Endodermal cell (in vitro differentiated cells): Measurements from ENCODE around the gene CREB3L2. TPM values are rescaled to one million over a fixed set of nuclear protein-coding genes. Genes with fewer than 3 reads are reported as not detected.

Source experiments
- DNase-seq: peaks from one replicate; pipeline ENCODE4 v3.0.0-alpha.2; 2017
- H3K27ac ChIP-seq: 2 replicates; pipeline ENCODE4 v1.5.1; 2013; ENCODE audit warnings: mild to moderate bottlenecking, low read depth, low read length, moderate library complexity
- H3K27me3 ChIP-seq: 2 replicates; pipeline ENCODE4 v1.6.1; 2013; ENCODE audit warnings: mild to moderate bottlenecking, low read length, moderate library complexity; ENCODE audit not compliant: insufficient read depth, control insufficient read depth, poor library complexity, severe bottlenecking
- H3K36me3 ChIP-seq: 2 replicates; pipeline ENCODE4 v1.7.0; 2013; ENCODE audit warnings: mild to moderate bottlenecking, low read length, moderate library complexity; ENCODE audit not compliant: control insufficient read depth, insufficient read depth
- H3K4me1 ChIP-seq: one replicate; pipeline ENCODE4 v1.7.0; 2013; ENCODE audit warnings: low read length; ENCODE audit not compliant: control insufficient read depth, insufficient read depth
- H3K4me3 ChIP-seq: 2 replicates; pipeline ENCODE4 v1.5.1; 2013; ENCODE audit warnings: mild to moderate bottlenecking, low read length, moderate library complexity
- H3K9ac ChIP-seq: 2 replicates; pipeline ENCODE4 v1.6.1; 2013; ENCODE audit warnings: mild to moderate bottlenecking, low read length, moderate library complexity; ENCODE audit not compliant: poor library complexity, severe bottlenecking; ENCODE audit errors: extremely low read depth
- H3K9me3 ChIP-seq: 2 replicates; pipeline ENCODE4 v1.6.1; 2013; ENCODE audit warnings: mild to moderate bottlenecking, low read length, moderate library complexity; ENCODE audit not compliant: control insufficient read depth
- H3K27ac Mint-ChIP-seq: 2 replicates; pipeline ENCODE4 v1.8.0; 2020; ENCODE audit warnings: mixed read lengths
- H3K27me3 Mint-ChIP-seq: 2 replicates; pipeline ENCODE4 v1.8.0; 2021; ENCODE audit warnings: mild to moderate bottlenecking, mixed read lengths; ENCODE audit not compliant: insufficient read depth
- H3K36me3 Mint-ChIP-seq: 2 replicates; pipeline ENCODE4 v1.8.0; 2020; ENCODE audit warnings: low read depth, mixed read lengths
- H3K4me1 Mint-ChIP-seq: 2 replicates; pipeline ENCODE4 v1.8.0; 2020; ENCODE audit warnings: mixed read lengths
- H3K4me3 Mint-ChIP-seq: 2 replicates; pipeline ENCODE4 v1.8.0; 2020; ENCODE audit warnings: mild to moderate bottlenecking, moderate library complexity, mixed read lengths
- H3K9me3 Mint-ChIP-seq: 2 replicates; pipeline ENCODE4 v1.8.0; 2020; ENCODE audit warnings: mild to moderate bottlenecking, mixed read lengths
- CTCF ChIP-seq: fragments of 200-600 bp; sonication (generic); conservative IDR thresholded peaks from 2 replicates; pipeline ENCODE4 v1.5.0; 2021; ENCODE audit warnings: antibody characterized with exemption, mild to moderate bottlenecking
- WGBS, 2 experiments: methylation state at CpG; one replicate each; pipeline versions ENCODE4 v1.1.5 to v1.1.7; 2013; ENCODE audit warnings: missing lambda C conversion rate in 2 of 2, mixed read lengths in 1 of 2; ENCODE audit not compliant: insufficient coverage in 1 of 2, insufficient read length in 1 of 2; 5-methylcytosine and 5-hydroxymethylcytosine counted together
- total RNA-seq, 2 donors: library from RNA; stranded (reverse); fragmentation: NEBNext Ultra II Directional in 1 of 2; extraction: Animal tissue kit (Norgen Biotek cat#: 25700) in 1 of 2; gene quantifications; 2 replicates in 1 of 2; 3 replicates in 1 of 2; pipeline ENCODE4 v1.2.1, GENCODE V29; 2021

The CREB3L2 gene
- total RNA-seq, 2 donors from 2014 or later = 48.2 to 80.2 TPM

- no peak overlapping the region for H3K9ac ChIP-seq
These were observed 128.4 kb downstream of the CREB3L2 start for GRCh38 chr7:137873524-137873923.

DNA sequence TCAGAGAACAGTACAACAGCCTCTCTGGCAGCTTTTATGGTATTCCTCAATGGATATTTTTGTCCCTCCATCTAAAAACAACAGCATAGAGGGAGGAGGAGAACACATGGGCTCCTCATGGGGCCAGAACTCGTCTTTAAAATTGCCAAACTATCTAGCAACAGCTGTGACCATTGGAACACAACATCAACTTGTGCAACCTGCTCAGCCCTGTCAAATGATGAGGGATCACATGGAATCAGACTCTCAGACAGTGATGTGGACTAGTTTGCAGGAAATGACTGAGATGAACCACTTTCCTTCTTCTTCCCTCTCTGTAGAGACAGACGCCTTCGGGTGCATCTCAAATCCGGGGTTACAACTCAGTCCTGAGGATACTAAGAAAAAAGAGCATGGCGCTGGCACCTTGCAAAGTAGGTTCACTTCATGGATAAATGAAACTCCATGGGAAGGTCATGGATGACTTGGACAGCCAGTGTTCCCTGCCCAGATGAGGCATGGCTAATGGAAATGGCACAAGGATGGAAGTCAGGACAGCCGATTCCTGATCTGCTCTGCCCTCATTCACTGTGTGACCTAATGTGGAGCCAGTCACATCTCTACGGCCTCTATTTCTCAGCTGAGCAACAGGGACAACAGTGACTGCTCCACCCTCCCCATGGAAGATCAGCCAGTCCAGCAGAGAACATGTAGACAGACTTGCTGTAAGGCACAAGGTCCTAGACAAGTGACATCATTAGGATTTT is 130.5 kb downstream of the CREB3L2 start:
- no peaks in the 10 kb centered on the region for H3K27me3 ChIP-seq
- no peak for TF ChIP-seq CTCF
- peaks cover 72% of the 10 kb centered on the region for H3K36me3 ChIP-seq
- Mint-ChIP-seq H3K4me1 (no peaks in the 10 kb centered on the region), H3K27ac (no peak overlapping the region), H3K27me3 (no peaks in the 10 kb centered on the region), H3K4me3 (no peak overlapping the region), H3K9me3 (peaks cover under 1% of the 10 kb centered on the region), H3K36me3 (peaks cover 74% of the 10 kb centered on the region)
- H3K9ac ChIP-seq = no peak overlapping the region
- H3K27ac ChIP-seq = no peak overlapping the region
- DNase-seq = no peak
- peaks cover 18% of the 10 kb centered on the region for H3K9me3 ChIP-seq
- WGBS, 2 experiments = 93 to 95% methylated on average over 5 to 7 of the region's 7 CpGs
- no peaks in the 10 kb centered on the region for H3K4me1 ChIP-seq
- H3K4me3 ChIP-seq = no peak overlapping the region

More at GRCh38 chr7:137873524-137873923, 128.4 kb downstream of the CREB3L2 start:
- Mint-ChIP-seq H3K27ac (no peak overlapping the region), H3K27me3 (no peaks in the 10 kb centered on the region), H3K9me3 (no peaks in the 10 kb centered on the region), H3K4me1 (peaks cover 15% of the 10 kb centered on the region), H3K4me3 (no peak overlapping the region), H3K36me3 (peaks cover 73% of the 10 kb centered on the region)
- peaks cover 69% of the 10 kb centered on the region for H3K36me3 ChIP-seq
- 94 to 100% methylated on average over 2 to 3 of the region's 3 CpGs for WGBS, 2 experiments
- H3K4me1 ChIP-seq = no peaks in the 10 kb centered on the region
- peaks cover 6% of the 10 kb centered on the region for H3K9me3 ChIP-seq
- H3K27ac ChIP-seq = no peak overlapping the region
- no peak for DNase-seq
- H3K27me3 ChIP-seq = no peaks in the 10 kb centered on the region
- TF ChIP-seq CTCF = no peak
- no peak overlapping the region for H3K4me3 ChIP-seq

GRCh38 chr7:137870684-137871083 is 131.2 kb downstream of the CREB3L2 start:
- Mint-ChIP-seq H3K4me3 (no peak overlapping the region), H3K4me1 (no peaks in the 10 kb centered on the region), H3K27me3 (no peaks in the 10 kb centered on the region), H3K36me3 (peaks cover 75% of the 10 kb centered on the region), H3K9me3 (peaks cover 6% of the 10 kb centered on the region), H3K27ac (no peak overlapping the region)
- peaks cover 25% of the 10 kb centered on the region for H3K9me3 ChIP-seq
- H3K4me1 ChIP-seq = no peaks in the 10 kb centered on the region
- peaks cover 72% of the 10 kb centered on the region for H3K36me3 ChIP-seq
- TF ChIP-seq CTCF = no peak
- no peaks in the 10 kb centered on the region for H3K27me3 ChIP-seq
- H3K9ac ChIP-seq = no peak overlapping the region
- no peak overlapping the region for H3K27ac ChIP-seq
- DNase-seq = no peak
- no peak overlapping the region for H3K4me3 ChIP-seq
